WERI-Rb-1 (cell line): ENCODE measurements around the gene SRP68.

Experiments
- DNase-seq: peaks from one replicate; pipeline ENCODE4 v3.0.0-alpha.2; 2020
- H3K27ac ChIP-seq: fragments of 250-450 bp; sonication (Bioruptor Pico); 2 replicates; pipeline ENCODE4 v1.5.1; 2020; ENCODE audit warnings: mild to moderate bottlenecking, moderate library complexity
- H3K27me3 ChIP-seq: fragments of 250-450 bp; sonication (Bioruptor Pico); 2 replicates; pipeline ENCODE4 v1.5.1; 2021; ENCODE audit warnings: mild to moderate bottlenecking, low read depth, moderate library complexity; ENCODE audit not compliant: insufficient read depth, severe bottlenecking
- H3K36me3 ChIP-seq: fragments of 250-450 bp; sonication (Bioruptor Pico); 2 replicates; pipeline ENCODE4 v1.5.1; 2020; ENCODE audit warnings: mild to moderate bottlenecking, moderate library complexity
- H3K4me3 ChIP-seq: 2 replicates; pipeline ENCODE4 v1.5.1; 2011; ENCODE audit warnings: low read depth, mild to moderate bottlenecking, control low read depth, low read length
- H3K9me3 ChIP-seq: fragments of 250-450 bp; sonication (Bioruptor Pico); 2 replicates; pipeline ENCODE4 v1.5.1; 2021; ENCODE audit warnings: mild to moderate bottlenecking, moderate library complexity; ENCODE audit not compliant: severe bottlenecking
- TF ChIP-seq, protein P1 (sequence below): IDR thresholded peaks from 2 replicates; pipeline ENCODE4 v1.5.1; 2011; ENCODE audit warnings: low read depth, mild to moderate bottlenecking, control low read depth, inconsistent platforms, low read length

SRP68 gene

DNA sequence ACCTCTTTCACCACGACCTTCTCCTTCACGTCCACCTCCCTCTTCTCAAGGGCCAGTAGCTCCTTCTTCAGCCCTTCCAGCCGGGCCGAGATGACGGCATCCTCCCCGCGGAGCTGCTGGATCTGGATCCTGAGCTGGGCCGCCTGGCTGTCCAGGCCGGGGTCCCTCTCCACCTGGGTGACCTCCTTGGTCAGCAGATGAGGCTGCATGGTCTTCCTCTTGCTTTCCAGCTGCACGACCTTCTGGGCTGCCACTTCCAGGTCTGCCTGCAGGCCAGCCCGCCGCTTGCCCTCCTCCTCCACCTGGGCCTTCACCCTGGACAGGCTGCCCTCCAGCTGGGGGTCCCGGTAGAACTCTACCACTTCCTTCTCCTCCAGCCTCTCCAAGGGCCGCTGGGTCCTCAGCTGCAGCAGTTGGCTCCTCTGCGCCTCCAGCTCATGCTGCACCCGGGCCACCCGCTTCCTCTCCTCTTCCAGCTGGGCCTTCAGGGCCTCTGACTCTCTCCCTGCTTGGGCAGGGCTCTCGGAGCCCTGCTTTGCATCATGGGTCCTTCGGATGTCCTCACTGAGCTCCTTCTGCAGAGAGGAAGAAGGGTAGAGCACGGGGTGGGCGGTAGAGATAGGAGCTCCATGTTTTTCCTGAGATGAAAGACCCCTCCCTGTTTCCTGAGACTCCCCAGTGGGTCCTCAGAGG is 62.2 kb downstream of the SRP68 start:
- peaks cover 27% of the 10 kb centered on the region for H3K36me3 ChIP-seq
- H3K9me3 ChIP-seq = no peaks in the 10 kb centered on the region

DNA sequence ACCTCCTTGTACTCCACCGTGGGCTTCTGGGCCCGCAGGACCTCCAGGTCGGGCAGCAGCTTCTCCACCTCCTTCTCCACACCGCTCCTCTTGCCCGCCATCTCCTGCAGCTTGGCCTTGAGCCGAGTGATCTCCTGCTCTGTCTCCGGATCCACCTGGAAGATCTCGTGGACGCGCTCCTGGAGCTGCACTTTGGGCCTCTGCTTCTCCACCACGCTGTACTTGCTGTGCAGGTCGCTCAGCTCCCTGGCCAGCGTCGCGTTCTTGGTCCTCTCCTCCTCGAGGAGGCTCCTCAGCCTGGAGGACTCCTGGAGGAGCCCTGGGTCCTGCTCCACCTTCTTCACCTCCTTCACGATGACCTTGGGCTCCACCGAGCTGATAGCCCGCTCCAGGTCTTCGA is 62.9 kb downstream of the SRP68 start:
- Histone ChIP-seq H3K27ac (no peak overlapping the region), H3K4me3 (no peak overlapping the region), H3K9me3 (no peaks in the 10 kb centered on the region), H3K27me3 (no peaks in the 10 kb centered on the region), H3K36me3 (peaks cover 33% of the 10 kb centered on the region)
- TF ChIP-seq, protein P1, sequence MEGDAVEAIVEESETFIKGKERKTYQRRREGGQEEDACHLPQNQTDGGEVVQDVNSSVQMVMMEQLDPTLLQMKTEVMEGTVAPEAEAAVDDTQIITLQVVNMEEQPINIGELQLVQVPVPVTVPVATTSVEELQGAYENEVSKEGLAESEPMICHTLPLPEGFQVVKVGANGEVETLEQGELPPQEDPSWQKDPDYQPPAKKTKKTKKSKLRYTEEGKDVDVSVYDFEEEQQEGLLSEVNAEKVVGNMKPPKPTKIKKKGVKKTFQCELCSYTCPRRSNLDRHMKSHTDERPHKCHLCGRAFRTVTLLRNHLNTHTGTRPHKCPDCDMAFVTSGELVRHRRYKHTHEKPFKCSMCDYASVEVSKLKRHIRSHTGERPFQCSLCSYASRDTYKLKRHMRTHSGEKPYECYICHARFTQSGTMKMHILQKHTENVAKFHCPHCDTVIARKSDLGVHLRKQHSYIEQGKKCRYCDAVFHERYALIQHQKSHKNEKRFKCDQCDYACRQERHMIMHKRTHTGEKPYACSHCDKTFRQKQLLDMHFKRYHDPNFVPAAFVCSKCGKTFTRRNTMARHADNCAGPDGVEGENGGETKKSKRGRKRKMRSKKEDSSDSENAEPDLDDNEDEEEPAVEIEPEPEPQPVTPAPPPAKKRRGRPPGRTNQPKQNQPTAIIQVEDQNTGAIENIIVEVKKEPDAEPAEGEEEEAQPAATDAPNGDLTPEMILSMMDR = no peak
- no peak for DNase-seq

More for the DNA sequence above, 62.2 kb downstream of the SRP68 start:
- TF ChIP-seq, protein P1 = no peak
- Histone ChIP-seq H3K4me3 (no peak overlapping the region), H3K27ac (no peak overlapping the region), H3K27me3 (no peaks in the 10 kb centered on the region)
- DNase-seq = no peak

DNA sequence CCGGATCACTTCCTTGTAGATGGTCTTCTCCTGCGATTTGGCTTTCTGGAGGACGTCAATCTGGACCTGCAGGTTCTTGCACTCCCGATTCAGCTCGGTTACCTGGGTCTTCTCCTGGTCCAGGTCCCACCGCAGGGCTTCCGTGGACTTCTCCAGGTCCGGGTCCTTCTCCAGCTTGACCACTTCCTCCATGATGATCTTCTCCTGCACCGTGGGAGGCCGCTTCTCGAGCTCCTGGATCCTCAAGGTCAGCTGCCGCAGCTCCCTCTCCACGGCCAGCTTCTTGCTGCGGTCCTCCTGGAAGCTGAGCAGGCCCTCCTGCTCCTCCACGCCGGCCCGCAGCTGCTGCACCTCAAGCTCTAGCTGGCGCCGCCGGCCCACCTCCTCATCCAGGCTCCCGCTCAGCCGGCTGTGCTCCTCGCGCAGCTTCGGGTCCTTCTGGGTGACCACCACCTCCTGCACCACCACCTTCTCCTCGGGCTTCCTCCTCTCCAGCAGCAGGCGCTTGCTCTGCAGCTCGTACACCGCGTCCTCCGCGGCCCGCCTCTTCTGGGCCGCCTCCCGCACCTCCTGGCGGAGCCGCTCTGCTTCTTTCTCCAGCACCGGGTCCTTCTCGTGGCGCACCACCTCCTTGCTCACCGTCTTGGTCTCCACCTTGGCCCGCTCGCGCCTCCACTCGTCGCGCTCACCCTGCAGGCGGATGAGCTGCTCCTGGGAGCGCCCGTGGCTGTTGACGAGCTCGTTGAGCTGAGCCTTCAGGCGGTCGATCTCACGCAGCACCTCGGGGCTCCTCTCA is 63.5 kb downstream of the SRP68 start:
- Histone ChIP-seq H3K27ac (no peak overlapping the region), H3K36me3 (peaks cover 40% of the 10 kb centered on the region), H3K4me3 (no peak overlapping the region), H3K9me3 (no peaks in the 10 kb centered on the region), H3K27me3 (no peaks in the 10 kb centered on the region)
- TF ChIP-seq, protein P1 = no peak
- DNase-seq = no peak

DNA sequence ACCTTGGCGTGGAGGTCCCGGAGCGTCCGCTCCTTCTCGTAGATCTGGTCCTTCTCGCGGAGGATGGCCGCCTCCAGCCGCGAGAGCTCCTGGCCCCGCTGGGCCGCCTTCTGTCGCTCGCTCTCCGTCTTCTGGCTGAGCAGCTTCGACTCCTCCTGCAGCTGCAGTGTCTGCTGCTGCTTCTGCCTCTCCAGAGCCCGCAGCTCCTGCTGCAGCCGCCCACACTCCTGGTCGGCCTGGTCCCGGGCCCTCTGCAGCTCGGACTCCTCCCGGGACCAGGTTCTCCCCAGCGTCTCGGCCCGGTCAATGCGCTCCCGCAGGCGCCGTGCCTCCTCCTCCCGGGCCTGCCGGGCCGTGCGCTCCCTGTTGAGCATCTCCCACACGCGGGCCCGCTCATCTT is 64.1 kb downstream of the SRP68 start:
- no peak overlapping the region for H3K27ac ChIP-seq
- H3K36me3 ChIP-seq = peaks cover 45% of the 10 kb centered on the region
- no peaks in the 10 kb centered on the region for H3K27me3 ChIP-seq
- H3K9me3 ChIP-seq = no peaks in the 10 kb centered on the region
- DNase-seq = no peak
- TF ChIP-seq, protein P1 = no peak
- H3K4me3 ChIP-seq = no peak overlapping the region

DNA sequence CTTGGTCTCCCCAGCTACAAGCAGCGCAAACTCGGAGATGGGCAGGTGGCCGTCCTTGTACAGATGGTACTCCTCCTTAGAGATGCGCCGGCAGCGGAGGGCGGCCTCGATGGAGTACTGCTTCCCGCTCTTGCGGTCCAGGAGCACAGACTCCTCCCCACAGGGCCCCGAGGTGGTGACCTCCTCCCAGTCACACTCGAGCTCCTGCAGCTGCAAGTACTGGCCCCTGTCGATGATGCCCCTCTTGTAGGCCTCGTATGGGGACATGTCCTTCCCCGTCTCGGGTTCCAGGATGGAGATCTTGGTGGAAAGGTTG is 64.5 kb downstream of the SRP68 start:
- no peak overlapping the region for H3K27ac ChIP-seq
- H3K9me3 ChIP-seq = no peaks in the 10 kb centered on the region
- H3K27me3 ChIP-seq = no peaks in the 10 kb centered on the region
- peaks cover 47% of the 10 kb centered on the region for H3K36me3 ChIP-seq
- no peak overlapping the region for H3K4me3 ChIP-seq
- TF ChIP-seq, protein P1 = no peak
- no peak for DNase-seq
